HCT116 (cell line): Measurements from ENCODE around the gene PIK3R1. TPM values are rescaled to one million over a fixed set of nuclear protein-coding genes. Genes with fewer than 3 reads are reported as not detected.

Experiments
- ATAC-seq: fragments of 200-7000 bp; cut with Tn5 transposase; 2 replicates; pipeline ENCODE4 v1.9.1; 2020; ENCODE audit warnings: mild to moderate bottlenecking, moderate library complexity
- BruUV-seq: library from RNA; stranded (reverse); fragments of 400-500 nt; replicated peaks from 2 replicates; lab custom pipeline; 2021; lab: Mats Ljungman, UMichigan
- CTCF ChIA-PET: fragments of 300-600 bp; sonication (Branson Sonifier 250); formaldehyde crosslinking; loops from one replicate; lab custom pipeline; 2021; ENCODE audit warnings: antibody characterized with exemption; lab: Charles Lee
- POLR2A ChIA-PET: fragments of 300-600, 350-600 bp; sonication (Branson Sonifier 250); formaldehyde crosslinking; loops from one replicate; lab custom pipeline; 2021; ENCODE audit warnings: antibody characterized with exemption; lab: Charles Lee
- RAD21 ChIA-PET, 2 experiments: fragments of 300-600 bp; sonication (Branson Sonifier 250); formaldehyde crosslinking; loops; one replicate each; lab custom pipeline; 2023; ENCODE audit warnings: low total read pairs in 2 of 2; ENCODE audit not compliant: uncharacterized antibody in 2 of 2, unreplicated experiment in 2 of 2, low non-redundant PET in 1 of 2; lab: Charles Lee
- DNase-seq: peaks from one replicate; pipeline ENCODE4 v3.0.0-alpha.2; 2010; ENCODE audit warnings: low read depth, low spot score
- H2AFZ ChIP-seq: fragments of 200-600 bp; shearing (Covaris generic), sonication (generic); 2 replicates; pipeline ENCODE4 v1.6.1; 2017; ENCODE audit warnings: low read depth, mixed run types, mixed read lengths, antibody characterized with exemption, low read length; ENCODE audit not compliant: poor library complexity, severe bottlenecking
- H3K27ac ChIP-seq: 2 replicates; pipeline ENCODE4 v1.5.1; 2012; ENCODE audit warnings: low read depth, low read length
- H3K27me3 ChIP-seq: fragments of 200-600 bp; sonication (generic); 2 replicates; pipeline ENCODE4 v1.6.1; 2016; ENCODE audit warnings: mixed run types, low read length, mixed read lengths; ENCODE audit not compliant: insufficient read depth
- H3K36me3 ChIP-seq, 2 experiments: fragments of 200-500 bp in 1 of 2; fragments of 200-600 bp in 1 of 2; sonication (Bioruptor generic) in 1 of 2; sonication (generic) in 1 of 2; 2 replicates each; pipeline versions ENCODE4 v1.5.1 to v1.6.1; 2014 to 2016; ENCODE audit warnings: low read length in 2 of 2, inconsistent platforms in 1 of 2, mixed read lengths in 1 of 2, mixed run types in 1 of 2; ENCODE audit not compliant: insufficient read depth in 2 of 2, control insufficient read depth in 1 of 2
- H3K4me1 ChIP-seq, 2 experiments: fragments of 200-600 bp in 1 of 2; sonication (generic) in 1 of 2; 2 replicates each; pipeline versions ENCODE4 v1.5.1 to v1.6.1; 2012 to 2017; ENCODE audit warnings: low read length in 2 of 2, inconsistent platforms in 1 of 2, mild to moderate bottlenecking in 1 of 2, mixed read lengths in 1 of 2, mixed run types in 1 of 2, moderate library complexity in 1 of 2; ENCODE audit not compliant: insufficient read depth in 2 of 2, control insufficient read depth in 1 of 2
- H3K4me2 ChIP-seq: fragments of 200-600 bp; sonication (generic); 2 replicates; pipeline ENCODE4 v1.6.1; 2017; ENCODE audit warnings: mixed run types, low read length, mixed read lengths
- H3K4me3 ChIP-seq, 2 experiments: fragments of 200-600 bp in 1 of 2; sonication (generic) in 1 of 2; replicated peaks in 1 of 2; 2 replicates each; pipeline ENCODE4 v1.5.1; 2011 to 2016; ENCODE audit warnings: low read length in 2 of 2, control low read depth in 1 of 2, low read depth in 1 of 2, mild to moderate bottlenecking in 1 of 2, mixed read lengths in 1 of 2, mixed run types in 1 of 2
- H3K79me2 ChIP-seq: fragments of 200-600 bp; sonication (generic); 2 replicates; pipeline ENCODE4 v1.6.1; 2017; ENCODE audit warnings: mild to moderate bottlenecking, mixed run types, low read length, moderate library complexity, mixed read lengths; ENCODE audit not compliant: insufficient read depth
- H3K9ac ChIP-seq: fragments of 200-600 bp; sonication (generic); 2 replicates; pipeline ENCODE4 v1.6.1; 2016; ENCODE audit warnings: low read length, mixed read lengths
- H3K9me2 ChIP-seq: fragments of 200-600 bp; sonication (generic), shearing (Covaris generic); 2 replicates; pipeline ENCODE4 v1.6.1; 2017; ENCODE audit warnings: mixed run types, mild to moderate bottlenecking, moderate library complexity; ENCODE audit not compliant: insufficient read depth
- H3K9me3 ChIP-seq, 2 experiments: fragments of 200-500 bp in 1 of 2; fragments of 200-600 bp in 1 of 2; sonication (Bioruptor generic) in 1 of 2; sonication (generic) in 1 of 2; 2 replicates each; pipeline ENCODE4 v1.6.1; 2014 to 2017; ENCODE audit warnings: low read length in 2 of 2, mixed read lengths in 2 of 2, inconsistent platforms in 1 of 2, low read depth in 1 of 2, mild to moderate bottlenecking in 1 of 2, mixed run types in 1 of 2, moderate library complexity in 1 of 2; ENCODE audit not compliant: control insufficient read depth in 1 of 2, insufficient read depth in 1 of 2
- H4K20me1 ChIP-seq: fragments of 200-600 bp; sonication (generic), shearing (Covaris generic); 2 replicates; pipeline ENCODE4 v1.6.1; 2017; ENCODE audit warnings: mixed run types, mild to moderate bottlenecking, moderate library complexity; ENCODE audit not compliant: insufficient read depth
- POLR2AphosphoS5 ChIP-seq: IDR thresholded peaks from 2 replicates; pipeline ENCODE4 v1.6.1; 2011; ENCODE audit warnings: mild to moderate bottlenecking, low read depth, low read length, moderate library complexity
- RAD21 ChIP-seq: IDR thresholded peaks from 2 replicates; pipeline ENCODE4 v1.6.1; 2012; ENCODE audit warnings: low read depth, mild to moderate bottlenecking
- SIN3A ChIP-seq: IDR thresholded peaks from 2 replicates; pipeline ENCODE4 v1.6.1; 2012; ENCODE audit warnings: low read depth
- intact Hi-C: fragments of 100-400 bp; cut with micrococcal nuclease; formaldehyde crosslinking; loops from 2 replicates; pipeline ENCODE4 v1.10.0; 2022
- total RNA-seq: library from RNA; stranded (reverse); gene quantifications from one replicate; pipeline ENCODE4 v1.2.1, GENCODE V29; 2021; ENCODE audit not compliant: unreplicated experiment
- TF ChIP-seq, protein P1 (sequence below): IDR thresholded peaks from 2 replicates; pipeline ENCODE4 v1.6.1; 2012; ENCODE audit warnings: low read depth
- TF ChIP-seq, protein P2 (sequence below), 3 experiments: fragments of 200-600 bp in 1 of 3; sonication (generic) in 1 of 3; IDR thresholded peaks in 2 of 3; conservative IDR thresholded peaks in 1 of 3; 2 replicates each; pipeline ENCODE4 v1.5.1; 2012 to 2017; ENCODE audit warnings: low read depth in 2 of 3, low read length in 2 of 3, antibody characterized with exemption in 1 of 3, borderline replicate concordance in 1 of 3, control low read depth in 1 of 3, mild to moderate bottlenecking in 1 of 3, mixed read lengths in 1 of 3, mixed run types in 1 of 3, moderate library complexity in 1 of 3; ENCODE audit not compliant: insufficient read depth in 1 of 3
- TF ChIP-seq, protein P3 (sequence below): IDR thresholded peaks from 2 replicates; pipeline ENCODE4 v1.6.1; 2012

Gene PIK3R1
- total RNA-seq, 1 experiment from 2014 or later = 7.2 TPM

DNA sequence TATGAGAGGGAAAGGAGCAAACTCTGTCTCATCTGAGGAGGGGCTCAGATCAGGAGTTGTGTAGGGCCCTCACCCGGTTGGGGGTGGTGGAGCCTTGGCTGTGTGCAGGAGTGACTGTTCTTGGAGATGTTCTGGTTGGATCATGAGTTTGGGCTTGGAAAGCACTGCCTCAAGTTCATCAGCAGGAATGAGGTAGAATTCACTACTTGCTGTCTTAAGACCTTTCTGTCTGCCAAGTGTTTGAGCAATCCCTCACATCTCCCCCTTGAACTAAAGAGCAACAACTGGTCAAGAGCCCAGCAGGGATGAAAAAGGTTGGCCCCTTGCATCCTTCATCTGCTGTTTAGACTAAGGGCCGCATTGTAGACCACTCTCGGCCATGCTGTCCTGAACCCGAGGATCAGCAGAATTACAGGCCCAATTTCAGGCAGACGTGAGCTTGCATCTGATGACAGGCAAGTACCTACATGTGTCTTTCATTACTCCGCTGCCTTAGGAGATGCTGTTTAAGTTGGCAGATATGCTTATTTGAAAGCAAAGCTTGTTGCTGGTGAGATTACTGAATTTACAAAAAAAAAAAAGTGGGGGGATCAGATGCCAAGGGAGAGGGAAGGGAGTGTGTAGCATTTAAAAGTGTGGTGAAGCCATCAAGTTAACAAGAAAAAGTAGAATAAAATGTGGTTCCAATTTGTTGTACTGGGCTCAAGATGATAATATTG is 36.4 kb downstream of the PIK3R1 start:
- DNase-seq = no peak
- H3K9ac ChIP-seq = no peak overlapping the region
- RAD21 ChIA-PET = interaction anchor here (1.1 kb wide), 2 partner anchors 1006 to 1086 kb away, joined by 3 to 7 read pairs; no protein-coding TSS in a partner anchor

DNA sequence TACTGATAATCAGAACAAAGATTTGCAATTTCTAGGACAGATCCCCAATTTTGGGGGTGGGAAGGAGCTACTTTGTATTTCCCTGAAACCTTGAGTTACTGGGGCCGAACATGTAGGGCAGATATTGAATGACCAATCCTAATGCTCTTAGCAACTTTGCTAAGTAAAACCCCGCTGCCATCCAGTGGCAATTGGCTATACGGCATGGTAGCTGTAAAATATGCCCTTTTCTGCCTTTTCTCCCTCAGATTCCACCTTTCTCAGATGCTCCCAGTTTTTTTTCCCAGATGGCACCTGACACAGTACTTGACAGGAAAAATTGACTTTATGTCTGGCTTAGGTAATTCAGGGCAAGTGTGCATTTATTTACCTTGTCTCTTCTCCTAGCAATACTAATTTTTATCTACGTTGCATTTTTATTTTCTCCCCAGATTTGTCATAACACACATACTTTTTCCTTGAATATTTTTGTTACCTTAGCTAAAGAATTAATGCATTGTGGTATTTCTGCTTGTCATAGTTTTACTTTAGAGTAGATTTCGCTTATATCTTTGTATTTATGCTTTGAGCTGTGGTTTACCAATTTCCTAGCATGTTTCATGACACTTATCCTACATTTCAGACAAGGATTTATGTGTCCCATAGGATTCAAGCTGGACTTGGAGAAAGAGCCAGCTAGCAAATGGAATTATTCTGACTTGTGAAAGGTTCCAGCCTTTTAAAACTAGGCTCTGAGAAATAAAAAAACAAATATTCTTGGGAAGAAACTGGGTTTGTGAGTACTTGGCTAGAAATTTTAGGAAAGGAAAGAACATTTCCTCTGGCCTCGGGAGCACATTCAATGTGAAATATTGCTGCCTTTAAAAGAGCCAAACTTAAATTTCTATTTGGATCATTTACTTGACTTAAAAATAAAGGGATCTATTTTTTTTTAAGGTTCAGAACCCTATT is 37.4 kb downstream of the PIK3R1 start:
- no peaks in the 10 kb centered on the region for H4K20me1 ChIP-seq
- H3K79me2 ChIP-seq = no peaks in the 10 kb centered on the region
- ATAC-seq (peak; percentile 94), DNase-seq (peak; percentile 46)
- CTCF ChIA-PET = interaction anchor here (0.6 to 2.9 kb wide), 16 partner anchors 9 to 1096 kb away, joined by 3 to 47 read pairs (median 4); no protein-coding TSS in a partner anchor
- H3K4me3 ChIP-seq = no peak overlapping the region
- RAD21 ChIA-PET = interaction anchor here (1.1 to 1.3 kb wide), 3 partner anchors 1007 to 1087 kb away, joined by 3 to 7 read pairs (median 4); no protein-coding TSS in a partner anchor
- intact Hi-C loops = loop anchor here (1.0 to 2.0 kb wide), 3 partner anchors 760 to 1096 kb away; no protein-coding TSS in a partner anchor
- BruUV-seq = no TSS peak
- no peaks in the 10 kb centered on the region for H3K9me2 ChIP-seq
- H3K9me3 ChIP-seq = no peaks in the 10 kb centered on the region
- no peak overlapping the region for H3K4me2 ChIP-seq
- no peak overlapping the region for H3K9ac ChIP-seq
- TF ChIP-seq RAD21 = peak; percentile 90
- TF ChIP-seq, protein P1, sequence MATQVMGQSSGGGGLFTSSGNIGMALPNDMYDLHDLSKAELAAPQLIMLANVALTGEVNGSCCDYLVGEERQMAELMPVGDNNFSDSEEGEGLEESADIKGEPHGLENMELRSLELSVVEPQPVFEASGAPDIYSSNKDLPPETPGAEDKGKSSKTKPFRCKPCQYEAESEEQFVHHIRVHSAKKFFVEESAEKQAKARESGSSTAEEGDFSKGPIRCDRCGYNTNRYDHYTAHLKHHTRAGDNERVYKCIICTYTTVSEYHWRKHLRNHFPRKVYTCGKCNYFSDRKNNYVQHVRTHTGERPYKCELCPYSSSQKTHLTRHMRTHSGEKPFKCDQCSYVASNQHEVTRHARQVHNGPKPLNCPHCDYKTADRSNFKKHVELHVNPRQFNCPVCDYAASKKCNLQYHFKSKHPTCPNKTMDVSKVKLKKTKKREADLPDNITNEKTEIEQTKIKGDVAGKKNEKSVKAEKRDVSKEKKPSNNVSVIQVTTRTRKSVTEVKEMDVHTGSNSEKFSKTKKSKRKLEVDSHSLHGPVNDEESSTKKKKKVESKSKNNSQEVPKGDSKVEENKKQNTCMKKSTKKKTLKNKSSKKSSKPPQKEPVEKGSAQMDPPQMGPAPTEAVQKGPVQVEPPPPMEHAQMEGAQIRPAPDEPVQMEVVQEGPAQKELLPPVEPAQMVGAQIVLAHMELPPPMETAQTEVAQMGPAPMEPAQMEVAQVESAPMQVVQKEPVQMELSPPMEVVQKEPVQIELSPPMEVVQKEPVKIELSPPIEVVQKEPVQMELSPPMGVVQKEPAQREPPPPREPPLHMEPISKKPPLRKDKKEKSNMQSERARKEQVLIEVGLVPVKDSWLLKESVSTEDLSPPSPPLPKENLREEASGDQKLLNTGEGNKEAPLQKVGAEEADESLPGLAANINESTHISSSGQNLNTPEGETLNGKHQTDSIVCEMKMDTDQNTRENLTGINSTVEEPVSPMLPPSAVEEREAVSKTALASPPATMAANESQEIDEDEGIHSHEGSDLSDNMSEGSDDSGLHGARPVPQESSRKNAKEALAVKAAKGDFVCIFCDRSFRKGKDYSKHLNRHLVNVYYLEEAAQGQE = no peak
- TF ChIP-seq, protein P2, sequence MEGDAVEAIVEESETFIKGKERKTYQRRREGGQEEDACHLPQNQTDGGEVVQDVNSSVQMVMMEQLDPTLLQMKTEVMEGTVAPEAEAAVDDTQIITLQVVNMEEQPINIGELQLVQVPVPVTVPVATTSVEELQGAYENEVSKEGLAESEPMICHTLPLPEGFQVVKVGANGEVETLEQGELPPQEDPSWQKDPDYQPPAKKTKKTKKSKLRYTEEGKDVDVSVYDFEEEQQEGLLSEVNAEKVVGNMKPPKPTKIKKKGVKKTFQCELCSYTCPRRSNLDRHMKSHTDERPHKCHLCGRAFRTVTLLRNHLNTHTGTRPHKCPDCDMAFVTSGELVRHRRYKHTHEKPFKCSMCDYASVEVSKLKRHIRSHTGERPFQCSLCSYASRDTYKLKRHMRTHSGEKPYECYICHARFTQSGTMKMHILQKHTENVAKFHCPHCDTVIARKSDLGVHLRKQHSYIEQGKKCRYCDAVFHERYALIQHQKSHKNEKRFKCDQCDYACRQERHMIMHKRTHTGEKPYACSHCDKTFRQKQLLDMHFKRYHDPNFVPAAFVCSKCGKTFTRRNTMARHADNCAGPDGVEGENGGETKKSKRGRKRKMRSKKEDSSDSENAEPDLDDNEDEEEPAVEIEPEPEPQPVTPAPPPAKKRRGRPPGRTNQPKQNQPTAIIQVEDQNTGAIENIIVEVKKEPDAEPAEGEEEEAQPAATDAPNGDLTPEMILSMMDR (IDR thresholded peaks at IDR 0.05 in 2 of 3, conservative IDR thresholded peaks at IDR 0.05 in 1 of 3; ENCODE audit: borderline replicate concordance in 1 of 3, insufficient read depth in 1 of 3, low read depth in 2 of 3, low read length in 2 of 3) = peak; percentile 56 to 85 (median 84); a peak in 5 of 6 replicates
- TF ChIP-seq, protein P3, sequence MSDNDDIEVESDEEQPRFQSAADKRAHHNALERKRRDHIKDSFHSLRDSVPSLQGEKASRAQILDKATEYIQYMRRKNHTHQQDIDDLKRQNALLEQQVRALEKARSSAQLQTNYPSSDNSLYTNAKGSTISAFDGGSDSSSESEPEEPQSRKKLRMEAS = no peak
- H3K36me3 ChIP-seq = no peaks in the 10 kb centered on the region
- H2AFZ ChIP-seq = no peak overlapping the region
- no peak overlapping the region for H3K27ac ChIP-seq
- H3K4me1 ChIP-seq = no peaks in the 10 kb centered on the region
- POLR2A ChIA-PET = interaction anchor here (1.3 kb wide), 1 partner anchor 1007 kb away, joined by 3 read pairs; no protein-coding TSS in a partner anchor
- no peaks in the 10 kb centered on the region for H3K27me3 ChIP-seq

More for the DNA sequence above, 36.4 kb downstream of the PIK3R1 start:
- ChIA-PET CTCF (interaction anchor here (1.0 to 2.9 kb wide), 10 partner anchors 10 to 1095 kb away, joined by 3 to 47 read pairs (median 4); no protein-coding TSS in a partner anchor), POLR2A (interaction anchor here (1.3 kb wide), 1 partner anchor 1006 kb away, joined by 3 read pairs; no protein-coding TSS in a partner anchor)
- intact Hi-C loops = loop anchor here (1.0 to 2.0 kb wide), 3 partner anchors 759 to 1095 kb away; no protein-coding TSS in a partner anchor
- H2AFZ ChIP-seq = no peak overlapping the region
- no peaks in the 10 kb centered on the region for H4K20me1 ChIP-seq
- ATAC-seq = no peak
- no peak overlapping the region for H3K27ac ChIP-seq
- H3K4me1 ChIP-seq = no peaks in the 10 kb centered on the region
- no peaks in the 10 kb centered on the region for H3K79me2 ChIP-seq
- BruUV-seq = no TSS peak
- no peaks in the 10 kb centered on the region for H3K9me3 ChIP-seq
- H3K4me3 ChIP-seq = no peak overlapping the region
- no peaks in the 10 kb centered on the region for H3K9me2 ChIP-seq
- H3K27me3 ChIP-seq = no peaks in the 10 kb centered on the region
- TF ChIP-seq POLR2AphosphoS5 = no peak
- no peak for TF ChIP-seq SIN3A
- H3K4me2 ChIP-seq = no peak overlapping the region
- no peaks in the 10 kb centered on the region for H3K36me3 ChIP-seq
